IMR-90 (cell line): ENCODE results near the gene RNH1. TPM values are rescaled to one million over a fixed set of nuclear protein-coding genes. Genes with fewer than 3 reads are reported as not detected.
A peak's percentile ranks its signal among the peaks of the same experiment; 100 is the strongest.

ENCODE experiments used
- ATAC-seq: fragments of 200-7000 bp; cut with Tn5 transposase; 2 replicates; pipeline ENCODE4 v1.9.1; 2020; ENCODE audit warnings: low read depth, mild to moderate bottlenecking, moderate library complexity
- BruUV-seq: library from RNA; stranded (reverse); fragments of 400-500 nt; replicated peaks from 2 replicates; lab custom pipeline; 2021; lab: Mats Ljungman, UMichigan
- CTCF ChIA-PET: fragments of 300-600 bp; formaldehyde crosslinking; extraction: SDS; loops from one replicate; lab custom pipeline; 2021; ENCODE audit warnings: antibody characterized with exemption; lab: Yijun Ruan, JAX
- POLR2A ChIA-PET: fragments of 300-600 bp; sonication (Branson Sonifier 250); formaldehyde crosslinking; loops from one replicate; lab custom pipeline; 2022; ENCODE audit warnings: antibody characterized with exemption; ENCODE audit not compliant: unreplicated experiment; lab: Charles Lee
- DNase-seq: peaks from one replicate; pipeline ENCODE4 v3.0.0; 2013
- H2AFZ ChIP-seq: replicated peaks from 2 replicates; pipeline ENCODE3; 2013; ENCODE audit warnings: low read length, mild to moderate bottlenecking; ENCODE audit not compliant: poor library complexity
- H2AK5ac ChIP-seq: 2 replicates; pipeline ENCODE4 v1.6.1; 2013; ENCODE audit warnings: low read depth, low read length, inconsistent platforms
- H2AK9ac ChIP-seq: replicated peaks from 2 replicates; pipeline ENCODE3; 2013; ENCODE audit warnings: mild to moderate bottlenecking, low read depth, low read length, moderate library complexity; ENCODE audit not compliant: poor library complexity
- H2BK120ac ChIP-seq: 2 replicates; pipeline ENCODE4 v1.6.1; 2013; ENCODE audit warnings: low read depth, low read length, inconsistent platforms
- H2BK15ac ChIP-seq: 3 replicates; pipeline ENCODE4 v1.6.1; 2013; ENCODE audit warnings: low read depth, low read length, inconsistent platforms
- H2BK20ac ChIP-seq: 2 replicates; pipeline ENCODE4 v1.6.1; 2013; ENCODE audit warnings: low read depth, mild to moderate bottlenecking, inconsistent platforms, low read length, moderate library complexity
- H2BK5ac ChIP-seq: 2 replicates; pipeline ENCODE4 v1.6.1; 2013; ENCODE audit warnings: mild to moderate bottlenecking, low read depth, low read length, inconsistent platforms; ENCODE audit not compliant: poor library complexity, severe bottlenecking
- H3K14ac ChIP-seq: replicated peaks from 2 replicates; pipeline ENCODE4 v1.6.1; 2013; ENCODE audit warnings: low read depth, low read length, inconsistent platforms
- H3K18ac ChIP-seq: 2 replicates; pipeline ENCODE4 v1.6.1; 2013; ENCODE audit warnings: low read depth, low read length, control low read depth
- H3K23ac ChIP-seq: 2 replicates; pipeline ENCODE4 v1.6.1; 2013; ENCODE audit warnings: low read depth, low read length, inconsistent platforms
- H3K27ac ChIP-seq: 2 replicates; pipeline ENCODE4 v1.5.1; 2013; ENCODE audit warnings: mild to moderate bottlenecking, control low read depth, low read length; ENCODE audit not compliant: insufficient read depth
- H3K27me3 ChIP-seq: 2 replicates; pipeline ENCODE4 v1.6.1; 2013; ENCODE audit warnings: low read length; ENCODE audit not compliant: control insufficient read depth, insufficient read depth
- H3K36me3 ChIP-seq: 2 replicates; pipeline ENCODE4 v1.6.1; 2013; ENCODE audit warnings: low read length, mixed read lengths; ENCODE audit not compliant: control insufficient read depth, insufficient read depth
- H3K4ac ChIP-seq: 2 replicates; pipeline ENCODE4 v1.6.1; 2013; ENCODE audit warnings: low read depth, low read length, inconsistent platforms
- H3K4me1 ChIP-seq: 2 replicates; pipeline ENCODE4 v1.6.1; 2013; ENCODE audit warnings: low read length, mixed read lengths; ENCODE audit not compliant: control insufficient read depth, insufficient read depth
- H3K4me2 ChIP-seq: 2 replicates; pipeline ENCODE4 v1.6.1; 2013; ENCODE audit warnings: low read depth, mild to moderate bottlenecking, control low read depth, low read length, moderate library complexity
- H3K4me3 ChIP-seq: 2 replicates; pipeline ENCODE4 v1.5.1; 2013; ENCODE audit warnings: low read depth, mild to moderate bottlenecking, control low read depth, low read length, moderate library complexity; ENCODE audit not compliant: insufficient read depth
- H3K56ac ChIP-seq: 2 replicates; pipeline ENCODE4 v1.6.1; 2013; ENCODE audit warnings: low read length, inconsistent platforms; ENCODE audit not compliant: insufficient read depth; ENCODE audit errors: extremely low read depth
- H3K79me1 ChIP-seq, 2 experiments: 2 replicates each; pipeline ENCODE4 v1.6.1; 2013; ENCODE audit warnings: low read length in 2 of 2, inconsistent platforms in 1 of 2, low read depth in 1 of 2
- H3K9ac ChIP-seq: 2 replicates; pipeline ENCODE4 v1.6.1; 2013; ENCODE audit warnings: low read depth, low read length, control low read depth
- H3K9me1 ChIP-seq: 2 replicates; pipeline ENCODE4 v1.6.1; 2013; ENCODE audit warnings: low read length, inconsistent platforms; ENCODE audit not compliant: insufficient read depth
- H3K9me3 ChIP-seq: 2 replicates; pipeline ENCODE4 v1.6.1; 2013; ENCODE audit warnings: low read length; ENCODE audit not compliant: control insufficient read depth, insufficient read depth
- H4K20me1 ChIP-seq: 2 replicates; pipeline ENCODE4 v1.6.1; 2013; ENCODE audit warnings: low read length, inconsistent platforms; ENCODE audit not compliant: insufficient read depth
- H4K5ac ChIP-seq: 2 replicates; pipeline ENCODE4 v1.6.1; 2013; ENCODE audit warnings: mild to moderate bottlenecking, low read depth, low read length, control low read depth
- H4K8ac ChIP-seq, 2 experiments: 2 replicates each; pipeline ENCODE4 v1.6.1; 2013; ENCODE audit warnings: low read depth in 2 of 2, low read length in 2 of 2, control low read depth in 1 of 2, inconsistent platforms in 1 of 2
- H4K91ac ChIP-seq: 2 replicates; pipeline ENCODE4 v1.6.1; 2013; ENCODE audit warnings: low read depth, low read length, inconsistent platforms; ENCODE audit not compliant: insufficient read depth
- BHLHE40 ChIP-seq: fragments of 150-350 bp; IDR thresholded peaks from 2 replicates; pipeline ENCODE4 v1.6.1; 2016; ENCODE audit warnings: mild to moderate bottlenecking, low read depth, low read length
- CEBPB ChIP-seq: IDR thresholded peaks from 2 replicates; pipeline ENCODE4 v1.6.1; 2012; ENCODE audit warnings: low read depth, low read length, improper control_type of control experiment
- CHD1 ChIP-seq: IDR thresholded peaks from 2 replicates; pipeline ENCODE4 v1.6.1; 2012; ENCODE audit warnings: low read depth, low read length, improper control_type of control experiment
- ELK1 ChIP-seq: fragments of 150-350 bp; IDR thresholded peaks from 2 replicates; pipeline ENCODE4 v1.6.1; 2016; ENCODE audit warnings: low read depth, mild to moderate bottlenecking, low read length, moderate library complexity, borderline replicate concordance
- MAFK ChIP-seq: IDR thresholded peaks from 2 replicates; pipeline ENCODE4 v1.6.1; 2012; ENCODE audit warnings: low read depth, low read length, improper control_type of control experiment
- MAZ ChIP-seq: IDR thresholded peaks from 2 replicates; pipeline ENCODE4 v1.6.1; 2012; ENCODE audit warnings: low read depth, mild to moderate bottlenecking, low read length, improper control_type of control experiment, moderate library complexity, borderline replicate concordance
- MXI1 ChIP-seq: IDR thresholded peaks from 2 replicates; pipeline ENCODE4 v1.6.1; 2012; ENCODE audit warnings: low read depth, mild to moderate bottlenecking, low read length, moderate library complexity, borderline replicate concordance
- NFE2L2 ChIP-seq: fragments of 150-350 bp; IDR thresholded peaks from 2 replicates; pipeline ENCODE4 v1.6.1; 2016; ENCODE audit warnings: low read depth, mild to moderate bottlenecking, low read length
- POLR2A ChIP-seq: IDR thresholded peaks from 2 replicates; pipeline ENCODE4 v1.6.1; 2012; ENCODE audit warnings: mild to moderate bottlenecking, low read depth, low read length
- RAD21 ChIP-seq: IDR thresholded peaks from 2 replicates; pipeline ENCODE4 v1.6.1; 2012; ENCODE audit warnings: low read length, improper control_type of control experiment
- RCOR1 ChIP-seq: IDR thresholded peaks from 2 replicates; pipeline ENCODE4 v1.6.1; 2012; ENCODE audit warnings: mild to moderate bottlenecking, low read length, improper control_type of control experiment; ENCODE audit not compliant: insufficient replicate concordance
- RFX5 ChIP-seq: IDR thresholded peaks from 2 replicates; pipeline ENCODE4 v1.8.0; 2012; ENCODE audit warnings: low read depth, mild to moderate bottlenecking, low read length, moderate library complexity
- SMC3 ChIP-seq: fragments of 150-350 bp; IDR thresholded peaks from 2 replicates; pipeline ENCODE4 v1.6.1; 2016; ENCODE audit warnings: low read depth, mild to moderate bottlenecking, antibody characterized with exemption, low read length, moderate library complexity
- WGBS, 2 experiments: methylation state at CpG; one replicate each; pipeline versions ENCODE4 v1.1.5 to v1.1.7; 2013; ENCODE audit warnings: missing lambda C conversion rate in 2 of 2; ENCODE audit not compliant: insufficient read length in 1 of 2; ENCODE audit errors: extremely low coverage in 2 of 2; 5-methylcytosine and 5-hydroxymethylcytosine counted together
- dilution Hi-C: fragments of 300-500 bp; cut with HindIII; formaldehyde crosslinking; loops from one replicate; pipeline ENCODE4 v1.14.3; 2018; ENCODE audit warnings: low sequenced_read_pairs; ENCODE audit not compliant: unreplicated experiment
- in situ Hi-C: fragments of 300-500 bp; cut with MboI; formaldehyde crosslinking; loops from 3 replicates; pipeline ENCODE4 v1.14.3; 2019; ENCODE audit warnings: low sequenced_read_pairs, inconsistent platforms, mixed read lengths
- intact Hi-C: fragments of 100-400 bp; cut with micrococcal nuclease; formaldehyde crosslinking; loops from 2 replicates; pipeline ENCODE4 v1.10.0; 2022
- polyA plus RNA-seq, 3 experiments: library from polyadenylated mRNA; depleted of rRNA; stranded (reverse); fragments of >200 nt; gene quantifications; 2 replicates each; pipeline ENCODE4 v1.2.3, GENCODE V29; 2012; ENCODE audit warnings: low replicate concordance in 1 of 3
- total RNA-seq: library from RNA; depleted of rRNA; stranded (reverse); fragments of >200 nt; gene quantifications from 2 replicates; pipeline ENCODE4 v1.2.3, GENCODE V29; 2012
- TF ChIP-seq, protein P1 (sequence below): fragments of 150-350 bp; IDR thresholded peaks from 2 replicates; pipeline ENCODE4 v1.6.1; 2017; ENCODE audit warnings: mild to moderate bottlenecking, antibody characterized with exemption, low read length, low read depth

Gene RNH1
- total and polyA plus RNA-seq, 2 of the 4 experiments (the other 2 are of a cell fraction): 138 to 247 TPM

DNA sequence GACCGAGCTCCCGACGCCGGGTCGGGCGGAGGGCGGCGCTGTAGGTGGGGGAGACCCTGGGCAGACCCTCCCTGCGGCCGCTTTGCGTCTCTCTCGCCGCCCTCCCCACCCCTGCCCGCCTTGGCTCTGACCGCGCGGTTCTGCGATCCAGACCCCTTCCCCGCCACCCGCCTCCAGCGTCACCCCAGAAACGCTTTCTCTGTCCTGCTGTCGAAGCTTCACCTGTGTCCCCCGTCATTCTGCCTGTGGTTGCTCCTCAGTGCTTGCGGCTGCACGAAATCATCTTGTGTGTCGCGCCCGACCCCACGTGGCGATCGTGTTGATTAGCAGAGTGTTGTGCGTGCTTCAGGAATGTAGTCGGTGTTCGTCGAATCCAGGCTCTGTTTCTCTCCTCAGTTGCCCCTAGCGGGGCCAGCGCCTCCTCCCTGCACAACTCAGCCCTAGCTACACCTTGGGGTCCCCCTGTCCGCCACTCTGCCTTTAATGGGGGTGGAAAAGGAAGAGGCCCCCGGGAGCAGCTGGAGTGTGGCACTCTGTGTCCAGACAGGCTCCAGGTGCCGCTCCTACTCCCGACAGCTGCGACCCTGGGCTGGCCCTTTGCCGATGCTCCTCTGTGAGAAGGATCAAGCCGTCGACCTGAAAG is 56.1 kb downstream of the RNH1 start:
- ATAC-seq (peak; percentile 10), DNase-seq (peak; percentile 66)
- 1% methylated on average over 17 of the region's 46 CpGs; no CpG with 5 or more reads in 1 of the 2 experiments for WGBS, 2 experiments
- Histone ChIP-seq H2AFZ (peak overlapping the region; percentile 86), H3K23ac (0 out of 2 replicates have a peak overlapping the region, but pooled peaks have one; percentile 31), H3K9me3 (no peaks in the 10 kb centered on the region), H3K18ac (no peak overlapping the region), H3K4ac (peak overlapping the region; percentile 45; the same call in 1 of the 2 replicates), H4K5ac (no peak overlapping the region), H3K9ac (peak overlapping the region; percentile 66), H4K91ac (no peak overlapping the region), H4K20me1 (peaks cover 22% of the 10 kb centered on the region), H3K79me1 (peaks cover 7 to 57% of the 10 kb centered on the region in 2 experiments), H3K4me2 (peak overlapping the region; percentile 86), H2BK120ac (no peak overlapping the region), H3K4me1 (peaks cover 6% of the 10 kb centered on the region), H3K27ac (peak overlapping the region; percentile 57; the same call in 1 of the 2 replicates), H2AK5ac (peak overlapping the region; percentile 91), H2AK9ac (peak overlapping the region; percentile 92), H4K8ac (no peak overlapping the region), H3K14ac (peak overlapping the region; percentile 30; the same call in 1 of the 2 replicates), H3K56ac (no peak overlapping the region), H3K4me3 (peak overlapping the region; percentile 77), H2BK5ac (no peak overlapping the region), H2BK20ac (no peak overlapping the region), H3K9me1 (no peaks in the 10 kb centered on the region), H3K27me3 (no peaks in the 10 kb centered on the region), H3K36me3 (peaks cover 18% of the 10 kb centered on the region), H2BK15ac (no peak overlapping the region)
- POLR2A ChIA-PET: no interaction called here
- in situ Hi-C loops (loop anchor here (10.0 kb wide), 1 partner anchor 146 kb away; the partner anchor contains the start of gene IFITM2), intact Hi-C loops (loop anchor here (2.0 kb wide), 2 partner anchors 18 to 56 kb away; partner anchors contain the start of gene RNH1), dilution Hi-C loops (no loop called here)
- CTCF ChIA-PET: interaction anchor here (3.4 kb wide), 1 partner anchor 44 kb away, joined by 12 read pairs; no protein-coding TSS in a partner anchor
- BruUV-seq: no TSS peak
- TF ChIP-seq RAD21 (peak; percentile 47), MXI1 (peak; percentile 97), ELK1 (no peak), MAZ (no peak), MAFK (no peak), SMC3 (peak; percentile 23; the same call in 1 of the 2 replicates), CEBPB (no peak), BHLHE40 (peak; percentile 54), RFX5 (no peak), CHD1 (no peak), NFE2L2 (no peak), RCOR1 (no peak), POLR2A (no peak)
- TF ChIP-seq, protein P1, sequence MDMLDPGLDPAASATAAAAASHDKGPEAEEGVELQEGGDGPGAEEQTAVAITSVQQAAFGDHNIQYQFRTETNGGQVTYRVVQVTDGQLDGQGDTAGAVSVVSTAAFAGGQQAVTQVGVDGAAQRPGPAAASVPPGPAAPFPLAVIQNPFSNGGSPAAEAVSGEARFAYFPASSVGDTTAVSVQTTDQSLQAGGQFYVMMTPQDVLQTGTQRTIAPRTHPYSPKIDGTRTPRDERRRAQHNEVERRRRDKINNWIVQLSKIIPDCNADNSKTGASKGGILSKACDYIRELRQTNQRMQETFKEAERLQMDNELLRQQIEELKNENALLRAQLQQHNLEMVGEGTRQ: peak; percentile 72; the same call in 1 of the 2 replicates
